HG03045 (cell line): Measurements from ENCODE around the gene RAB18.
"Not testable (repeated sequence)": the region's sequence is repeated elsewhere in the genome, so short reads cannot be mapped to it uniquely, and the experiment has no call there.

Experiments
- ATAC-seq: cut with Tn5 transposase; IDR thresholded peaks from one replicate; pipeline ENCODE4 v1.9.1; 2021; ENCODE audit warnings: mild to moderate bottlenecking, moderate library complexity; ENCODE audit not compliant: unreplicated experiment

Gene RAB18

GRCh38 chr10:27504808-27505460 lies 830 bp downstream of the RAB18 start:
- ATAC-seq, result no peak

GRCh38 chr10:27505537-27505936 lies 1.4 kb downstream of the RAB18 start:
- not testable (repeated sequence) for ATAC-seq

DNA sequence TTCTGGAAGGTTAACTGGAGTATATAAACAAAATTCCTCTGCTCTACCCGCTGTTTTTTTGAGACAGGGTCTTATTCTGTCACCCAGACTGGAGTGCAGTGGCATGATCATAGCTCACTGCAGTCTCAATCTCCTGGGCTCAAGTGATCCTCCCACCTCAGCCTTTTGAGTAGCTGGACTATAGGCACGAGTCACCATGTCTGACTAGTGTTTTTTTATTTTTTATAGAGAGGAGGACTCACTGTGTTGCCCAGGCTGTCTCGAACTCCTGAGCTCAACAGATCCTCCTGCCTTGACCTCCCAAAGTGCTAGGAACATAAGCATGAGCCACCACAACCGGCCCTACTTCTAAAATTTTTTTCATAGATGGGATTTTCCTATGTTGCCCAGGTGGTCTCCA lies 2.2 kb downstream of the RAB18 start:
- ATAC-seq, result no peak

- no peak for ATAC-seq
Observed at GRCh38 chr10:27512548-27512947, 8.4 kb downstream of the RAB18 start.

DNA sequence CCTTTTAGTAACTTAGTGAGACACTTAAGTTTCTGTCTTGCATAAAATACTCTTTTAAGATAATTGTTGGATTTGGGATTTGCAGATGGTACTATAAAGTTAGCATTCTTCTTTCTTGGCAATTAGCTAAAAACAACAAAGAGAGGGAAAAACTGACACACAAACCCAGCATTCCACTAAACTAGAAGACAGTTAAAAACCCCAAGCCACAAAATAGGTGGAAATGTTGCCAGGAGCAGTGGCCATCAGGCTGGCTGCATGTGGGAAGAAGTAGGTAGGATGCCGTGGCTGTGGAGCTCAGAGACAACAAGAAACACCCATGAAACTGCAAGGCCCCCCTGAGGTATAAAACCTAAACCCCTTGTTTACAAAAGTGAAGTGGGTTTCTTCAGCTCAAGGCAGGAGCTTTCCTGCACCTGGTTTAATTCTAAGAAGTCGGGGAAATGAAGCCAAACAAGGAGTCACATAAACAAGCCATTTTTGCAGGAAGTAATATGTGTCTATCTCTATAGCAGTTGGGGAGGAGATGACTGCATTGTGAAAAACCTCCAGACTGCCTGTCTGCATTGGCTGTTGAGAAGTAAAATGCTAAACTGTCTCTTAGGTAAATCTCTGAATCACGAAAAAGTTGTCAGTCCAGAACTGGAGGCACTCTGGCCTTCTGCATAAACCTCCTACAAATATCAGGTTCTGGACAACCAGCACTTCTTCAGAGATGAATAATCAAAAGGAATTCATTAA lies 9.5 kb downstream of the RAB18 start:
- ATAC-seq, result no peak

- no peak for ATAC-seq
Observed at GRCh38 chr10:27514243-27514642, 10.1 kb downstream of the RAB18 start.

DNA sequence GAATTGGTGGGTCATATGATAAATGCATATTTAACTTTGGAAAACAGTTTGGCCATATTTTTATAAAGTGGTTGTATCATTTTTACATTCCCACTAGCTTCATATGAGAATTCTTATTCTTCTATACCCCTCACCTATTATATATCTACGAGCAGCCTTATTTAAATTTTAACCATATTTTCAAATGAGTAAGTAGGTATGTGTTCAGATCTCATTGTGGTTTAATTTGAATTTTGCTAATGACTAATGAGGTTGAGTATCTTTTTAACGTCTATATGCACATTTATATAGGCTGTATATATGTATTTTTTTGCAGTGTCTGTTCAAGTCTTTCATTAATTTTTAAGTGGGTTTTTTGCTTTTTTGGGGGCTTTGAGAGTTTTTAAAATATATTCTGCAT lies 14.2 kb downstream of the RAB18 start:
- no peak for ATAC-seq

GRCh38 chr10:27525819-27526218 lies 21.7 kb downstream of the RAB18 start:
- no peak for ATAC-seq

DNA sequence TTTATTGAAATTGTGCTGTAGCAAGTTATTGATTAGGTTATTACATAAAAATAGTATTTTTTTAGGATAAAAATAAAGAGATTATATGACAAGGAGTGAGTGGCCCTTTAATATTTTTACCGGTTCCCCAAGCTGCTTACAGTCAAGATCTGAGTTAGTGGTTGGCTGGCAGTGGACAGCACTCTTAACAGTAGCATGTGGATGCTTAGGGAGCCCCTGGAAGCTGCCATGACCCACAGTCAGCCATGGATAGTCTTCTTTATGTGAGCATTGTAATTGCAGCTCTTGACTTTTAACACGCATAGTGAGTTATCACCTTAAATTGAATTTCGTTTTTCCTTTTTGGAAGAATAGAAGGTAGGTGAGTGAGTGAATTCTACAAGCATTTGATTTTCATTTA lies 22.1 kb downstream of the RAB18 start:
- no peak for ATAC-seq

- ATAC-seq, result no peak
Observed at GRCh38 chr10:27527666-27528295, 23.7 kb downstream of the RAB18 start.

DNA sequence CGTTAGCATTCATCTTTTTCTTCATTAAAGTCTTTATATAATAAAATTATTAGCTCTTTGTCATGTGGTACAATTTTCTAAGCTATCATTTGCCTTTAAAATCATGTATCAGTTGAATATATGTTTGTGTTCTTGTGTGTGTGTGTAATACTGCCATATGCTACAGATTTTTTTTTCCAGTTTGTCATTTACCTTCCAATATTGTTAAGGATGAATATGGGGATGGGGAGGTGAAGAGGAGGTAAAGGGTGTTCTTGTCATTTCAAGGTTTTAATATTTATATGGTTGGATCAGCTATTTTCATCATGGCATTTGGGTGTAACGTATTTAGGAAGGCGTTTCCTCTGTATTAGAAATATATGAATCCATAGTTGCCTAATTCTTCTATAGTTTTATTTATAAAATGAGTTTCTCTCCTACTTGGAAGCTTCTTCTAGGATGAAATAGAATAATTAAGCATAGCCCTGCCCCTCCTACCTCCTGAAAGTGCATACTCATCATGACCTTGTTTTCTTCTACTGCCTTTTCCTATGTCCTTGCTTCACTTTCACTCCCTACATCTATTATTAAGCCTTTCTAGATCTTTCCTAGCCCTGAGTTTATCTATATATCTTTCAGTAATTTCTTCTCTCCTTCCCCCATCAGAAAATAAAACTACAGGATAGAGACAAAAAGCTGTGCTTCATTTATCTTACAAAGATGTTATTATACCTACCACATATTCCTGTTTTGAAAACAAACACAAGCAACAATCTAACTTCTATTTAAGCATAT lies 25.1 kb downstream of the RAB18 start:
- no peak for ATAC-seq

DNA sequence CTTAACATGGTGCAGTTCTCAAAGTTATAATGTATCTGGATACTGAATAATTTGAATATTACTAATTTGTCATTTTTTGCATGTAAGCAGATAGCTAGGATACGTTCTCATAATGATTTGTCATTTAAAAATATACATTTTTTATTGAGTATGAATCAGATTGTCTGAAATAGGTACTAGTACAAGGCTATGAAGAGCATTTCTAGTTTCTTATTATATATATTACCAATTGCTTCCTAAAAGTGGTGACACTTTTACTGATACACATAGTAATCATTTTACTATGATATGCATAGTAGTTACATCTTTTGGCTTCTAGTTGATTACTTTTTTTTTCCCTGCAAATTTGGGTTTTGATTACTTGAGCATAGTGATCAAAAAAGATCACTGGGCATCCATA lies 26.4 kb downstream of the RAB18 start:
- ATAC-seq, result no peak

DNA sequence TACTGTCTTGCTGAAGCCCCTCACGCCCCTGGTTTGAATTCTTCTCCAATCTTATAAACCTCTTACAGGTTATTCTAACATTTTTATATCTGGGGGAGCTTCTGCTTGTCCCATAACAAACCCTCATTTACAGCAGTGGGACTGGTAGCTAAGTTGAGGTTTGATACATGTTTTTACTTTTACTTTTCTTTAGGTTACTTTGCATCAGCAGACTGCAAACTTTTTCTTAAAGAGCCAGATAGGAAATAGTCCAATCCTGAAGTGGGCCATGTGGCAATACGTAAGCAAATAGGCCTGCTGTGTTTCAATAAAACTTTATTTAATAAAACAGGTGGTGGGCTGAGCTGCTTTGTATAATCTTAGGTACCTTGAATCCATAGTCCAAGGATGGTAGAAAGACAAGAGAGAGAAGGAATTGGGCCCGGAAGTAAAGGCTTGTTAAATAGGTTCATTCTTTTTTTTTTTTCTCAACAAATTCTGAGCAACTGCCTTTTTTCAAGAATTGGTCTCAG lies 27.3 kb downstream of the RAB18 start:
- ATAC-seq, result no peak

DNA sequence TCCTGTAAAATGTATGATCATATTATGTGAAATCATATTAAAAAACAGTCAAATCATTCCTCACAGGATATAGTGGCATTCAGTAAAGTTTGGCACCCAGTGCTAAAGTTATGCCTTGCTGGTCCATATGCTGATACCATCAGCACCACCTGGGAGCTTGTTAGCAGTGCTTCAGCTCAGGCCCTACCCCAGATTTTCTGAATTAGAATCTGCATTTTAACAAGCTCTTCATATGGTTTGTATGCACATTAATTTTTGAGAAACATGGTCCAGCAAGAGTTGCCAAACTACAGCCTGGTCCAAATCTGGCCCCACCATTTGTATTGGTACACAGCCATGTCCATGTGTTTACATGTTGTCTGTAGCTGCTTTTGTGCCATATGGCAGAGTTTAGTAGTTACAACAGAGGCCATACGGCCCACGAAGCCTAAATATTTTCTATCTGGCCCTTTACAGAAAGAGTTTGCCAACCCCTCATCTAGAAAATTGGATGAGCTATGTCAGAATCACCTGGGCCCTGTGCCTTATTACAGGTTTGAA lies 30.1 kb downstream of the RAB18 start:
- ATAC-seq, result no peak

GRCh38 chr10:27535317-27535716 lies 31.2 kb downstream of the RAB18 start:
- ATAC-seq, result no peak

DNA sequence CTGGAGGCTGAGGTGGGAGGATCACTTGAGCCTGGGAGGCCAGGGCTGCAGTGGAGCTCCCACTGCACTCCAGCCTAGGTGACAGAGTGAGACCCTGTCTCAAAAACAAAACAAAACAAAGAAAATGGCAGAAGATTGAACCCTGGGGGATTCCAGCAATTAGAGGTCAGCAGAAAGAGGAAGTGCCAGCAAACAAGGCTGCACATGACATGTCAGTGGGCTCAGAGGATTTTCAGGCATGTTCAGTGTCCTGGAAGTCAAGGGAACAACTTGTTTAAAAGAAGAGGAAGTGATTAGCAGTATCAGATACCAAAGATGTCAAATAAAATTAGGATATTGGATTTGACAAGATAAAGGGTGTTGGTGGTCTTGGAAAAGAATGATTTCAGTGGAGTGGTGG lies 32.3 kb downstream of the RAB18 start:
- no peak for ATAC-seq

GRCh38 chr10:27537166-27537565 lies 33.1 kb downstream of the RAB18 start:
- ATAC-seq, result no peak

- ATAC-seq, result no peak
Observed at GRCh38 chr10:27537787-27538186, 33.7 kb downstream of the RAB18 start.

GRCh38 chr10:27540672-27541071 lies 36.6 kb downstream of the RAB18 start:
- ATAC-seq, result no peak

DNA sequence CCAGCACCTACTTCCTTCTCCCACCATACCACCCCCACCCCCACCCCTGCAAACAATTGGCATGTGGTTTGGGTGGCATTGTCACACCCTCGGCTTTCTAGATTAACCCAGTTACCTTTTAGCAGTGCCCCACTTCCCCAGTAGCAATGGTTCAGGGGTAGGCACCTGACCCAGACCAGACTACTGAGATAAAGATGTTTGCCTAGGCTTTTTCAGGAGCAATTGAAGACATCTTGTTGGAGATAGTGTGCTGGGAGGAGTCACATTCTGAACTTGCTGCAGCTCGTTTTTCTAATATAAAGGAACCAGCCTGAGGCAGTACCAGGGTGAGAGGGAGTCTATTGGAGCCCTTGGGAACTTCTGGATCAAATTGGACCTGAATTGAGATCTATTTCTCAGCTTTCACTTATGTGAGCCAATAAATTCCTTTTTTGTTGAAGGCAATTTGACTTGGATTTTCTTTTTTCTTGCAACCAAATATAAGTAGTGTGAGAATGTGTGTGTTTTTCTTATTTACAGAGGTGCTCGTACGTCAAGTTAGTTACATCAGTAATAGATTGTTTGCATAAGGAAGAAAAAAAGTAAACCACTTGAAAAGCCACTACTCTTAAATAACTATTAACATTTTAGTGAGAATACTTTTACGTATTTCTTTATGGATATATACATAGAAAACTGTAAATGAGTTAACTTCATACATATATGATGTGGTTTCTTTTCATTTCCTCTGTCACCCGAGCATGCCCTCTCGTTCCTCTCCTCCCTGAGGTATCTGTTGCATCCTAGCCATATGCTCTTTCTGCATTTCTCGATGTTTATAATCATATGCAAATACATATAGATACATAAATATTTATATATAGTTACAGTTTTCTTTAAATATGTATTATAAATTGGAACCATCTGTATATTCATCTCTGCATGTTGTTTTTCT lies 38.0 kb downstream of the RAB18 start:
- ATAC-seq, result no peak
